GM12864 (cell line): ENCODE results near the gene SERPINA3.

Experiments used
- DNase-seq: peaks from one replicate; pipeline ENCODE4 v3.0.0-alpha.2; 2011; ENCODE audit warnings: low read depth
- H3K4me3 ChIP-seq: 2 replicates; pipeline ENCODE4 v1.5.1; 2011; ENCODE audit warnings: mild to moderate bottlenecking, low read depth, low read length, control low read depth
- TF ChIP-seq, protein P1 (sequence below): IDR thresholded peaks from 2 replicates; pipeline ENCODE4 v1.5.1; 2011; ENCODE audit warnings: low read depth, mild to moderate bottlenecking, moderate library complexity, low read length, control low read depth, inconsistent platforms; ENCODE audit errors: missing control alignments

Gene SERPINA3

DNA sequence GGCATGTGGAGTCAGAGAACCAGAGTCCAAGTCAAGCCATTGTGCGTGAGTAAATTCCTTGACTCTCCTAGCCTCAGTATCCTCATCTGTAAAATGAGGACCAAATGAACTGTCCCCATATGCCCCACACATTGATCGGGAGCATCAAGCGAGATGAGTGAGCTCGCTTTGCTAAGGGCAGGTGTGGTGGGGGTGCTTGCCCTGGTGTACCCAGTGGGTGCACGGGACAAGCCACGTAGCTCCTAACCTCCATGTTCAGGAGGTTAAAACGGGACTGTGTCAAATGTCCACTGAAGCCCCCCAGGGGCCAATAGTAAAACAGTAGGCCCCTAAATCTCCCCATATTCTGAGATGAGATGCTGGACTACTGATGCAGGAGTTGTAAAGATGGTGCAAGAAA is 60.9 kb downstream of the SERPINA3 start:
- TF ChIP-seq, protein P1, sequence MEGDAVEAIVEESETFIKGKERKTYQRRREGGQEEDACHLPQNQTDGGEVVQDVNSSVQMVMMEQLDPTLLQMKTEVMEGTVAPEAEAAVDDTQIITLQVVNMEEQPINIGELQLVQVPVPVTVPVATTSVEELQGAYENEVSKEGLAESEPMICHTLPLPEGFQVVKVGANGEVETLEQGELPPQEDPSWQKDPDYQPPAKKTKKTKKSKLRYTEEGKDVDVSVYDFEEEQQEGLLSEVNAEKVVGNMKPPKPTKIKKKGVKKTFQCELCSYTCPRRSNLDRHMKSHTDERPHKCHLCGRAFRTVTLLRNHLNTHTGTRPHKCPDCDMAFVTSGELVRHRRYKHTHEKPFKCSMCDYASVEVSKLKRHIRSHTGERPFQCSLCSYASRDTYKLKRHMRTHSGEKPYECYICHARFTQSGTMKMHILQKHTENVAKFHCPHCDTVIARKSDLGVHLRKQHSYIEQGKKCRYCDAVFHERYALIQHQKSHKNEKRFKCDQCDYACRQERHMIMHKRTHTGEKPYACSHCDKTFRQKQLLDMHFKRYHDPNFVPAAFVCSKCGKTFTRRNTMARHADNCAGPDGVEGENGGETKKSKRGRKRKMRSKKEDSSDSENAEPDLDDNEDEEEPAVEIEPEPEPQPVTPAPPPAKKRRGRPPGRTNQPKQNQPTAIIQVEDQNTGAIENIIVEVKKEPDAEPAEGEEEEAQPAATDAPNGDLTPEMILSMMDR, result no peak
- no peak for DNase-seq

More for the DNA sequence above, 60.9 kb downstream of the SERPINA3 start:
- H3K4me3 ChIP-seq, result no peak overlapping the region
